K562 (cell line): ENCODE measurements around the gene RASD1. TPM values are rescaled to one million over a fixed set of nuclear protein-coding genes. Genes with fewer than 3 reads are reported as not detected.

Source experiments
- ATAC-seq: fragments of 200-7000 bp; cut with Tn5 transposase; 3 replicates; pipeline ENCODE4 v1.9.1; 2020; ENCODE audit warnings: moderate library complexity
- BruUV-seq: library from RNA; stranded (reverse); fragments of 400-500 nt; replicated peaks from 2 replicates; lab custom pipeline; 2021; lab: Mats Ljungman, UMichigan
- CTCF ChIA-PET: fragments of 300-600 bp; formaldehyde crosslinking; extraction: SDS; loops from one replicate; lab custom pipeline; 2021; ENCODE audit warnings: low intra/inter-chr PET ratio; lab: Yijun Ruan, JAX
- POLR2A ChIA-PET: fragments of 300-600, 350-650 bp; sonication (Branson Sonifier 250); formaldehyde crosslinking; extraction: SDS; loops from one replicate; lab custom pipeline; 2021; ENCODE audit warnings: antibody characterized with exemption, inconsistent platforms; lab: Yijun Ruan, JAX
- DNase-seq, 4 experiments: peaks; one replicate each; pipeline versions ENCODE4 v3.0.0 to v3.0.0-alpha.2; 2011 to 2018; ENCODE audit warnings: low spot score in 3 of 4, mixed read lengths in 3 of 4; ENCODE audit errors: extremely low read depth in 1 of 4
- FAIRE-seq: peaks from 2 replicates; lab custom pipeline; 2011; peaks lifted over from hg19 to GRCh38; lab: Jason Lieb, UNC
- H2AFZ ChIP-seq: 2 replicates; pipeline ENCODE4 v1.6.0; 2011; ENCODE audit warnings: low read depth, low read length, control low read depth, inconsistent platforms
- H3K27ac ChIP-seq: fragments of 200-600 bp; 3 replicates; pipeline ENCODE4 v1.8.0; 2011; ENCODE audit warnings: low read depth, mild to moderate bottlenecking, control low read depth, inconsistent platforms, low read length, moderate library complexity, mixed read lengths; ENCODE audit errors: extremely low read depth
- H3K27me3 ChIP-seq, 2 experiments: fragments of 300-600 bp in 1 of 2; 2 replicates in 1 of 2; 3 replicates in 1 of 2; pipeline versions ENCODE4 v1.6.0 to v1.8.0; 2011; ENCODE audit warnings: inconsistent platforms in 2 of 2, low read length in 2 of 2, mild to moderate bottlenecking in 1 of 2, mixed read lengths in 1 of 2, moderate library complexity in 1 of 2; ENCODE audit not compliant: control insufficient read depth in 2 of 2, insufficient read depth in 2 of 2
- H3K36me3 ChIP-seq: fragments of 300-600 bp; 3 replicates; pipeline ENCODE4 v1.8.0; 2011; ENCODE audit warnings: mild to moderate bottlenecking, low read length, inconsistent platforms; ENCODE audit not compliant: control insufficient read depth, insufficient read depth
- H3K4me1 ChIP-seq, 2 experiments: fragments of 200-600 bp in 1 of 2; replicated peaks in 1 of 2; 2 replicates in 1 of 2; 3 replicates in 1 of 2; pipeline versions ENCODE4 v1.5.1 to v1.8.0; 2011; ENCODE audit warnings: inconsistent platforms in 2 of 2, low read length in 2 of 2, mild to moderate bottlenecking in 1 of 2, mixed read lengths in 1 of 2, moderate library complexity in 1 of 2; ENCODE audit not compliant: control insufficient read depth in 2 of 2, insufficient read depth in 2 of 2
- H3K4me2 ChIP-seq: 2 replicates; pipeline ENCODE4 v1.6.1; 2011; ENCODE audit warnings: low read length, control low read depth, inconsistent platforms, mixed read lengths; ENCODE audit not compliant: insufficient read depth
- H3K4me3 ChIP-seq: fragments of 200-600 bp; sonication (generic), shearing (Covaris generic); 2 replicates; pipeline ENCODE4 v1.5.1; 2016; ENCODE audit warnings: control low read depth, inconsistent platforms
- H3K79me2 ChIP-seq: fragments of 200-600 bp; 3 replicates; pipeline ENCODE4 v1.8.0; 2011; ENCODE audit warnings: low read length, inconsistent platforms; ENCODE audit not compliant: control insufficient read depth, insufficient read depth
- H3K9ac ChIP-seq, 2 experiments: 2 replicates each; pipeline versions ENCODE4 v1.6.0 to v1.6.1; 2011; ENCODE audit warnings: low read depth in 2 of 2, low read length in 2 of 2, control low read depth in 1 of 2, inconsistent platforms in 1 of 2, mild to moderate bottlenecking in 1 of 2, mixed read lengths in 1 of 2; ENCODE audit not compliant: insufficient read depth in 1 of 2
- H3K9me1 ChIP-seq: one replicate; pipeline ENCODE4 v1.6.0; 2011; ENCODE audit warnings: inconsistent platforms, mild to moderate bottlenecking, low read length, moderate library complexity; ENCODE audit not compliant: control insufficient read depth, insufficient read depth
- H3K9me3 ChIP-seq: replicated peaks from 2 replicates; pipeline ENCODE4 v1.5.1; 2011; ENCODE audit warnings: low read depth, low read length, inconsistent platforms; ENCODE audit not compliant: control insufficient read depth, insufficient read depth
- H4K20me1 ChIP-seq: replicated peaks from 2 replicates; pipeline ENCODE4 v1.6.1; 2011; ENCODE audit warnings: low read length, inconsistent platforms, mixed read lengths; ENCODE audit not compliant: control insufficient read depth, insufficient read depth
- E2F6 ChIP-seq, 2 experiments: IDR thresholded peaks; 2 replicates each; pipeline ENCODE4 v1.6.1; 2011; ENCODE audit warnings: borderline replicate concordance in 1 of 2, control low read depth in 1 of 2, low read depth in 1 of 2, low read length in 1 of 2, mild to moderate bottlenecking in 1 of 2, mixed read lengths in 1 of 2, moderate library complexity in 1 of 2; ENCODE audit not compliant: insufficient read depth in 1 of 2, insufficient read length in 1 of 2, poor library complexity in 1 of 2, severe bottlenecking in 1 of 2; ENCODE audit errors: extremely low read depth in 1 of 2
- MCM2 ChIP-seq: fragments of 450-650 bp; IDR thresholded peaks from 2 replicates; pipeline ENCODE4 v1.6.1; 2017; ENCODE audit warnings: low read depth, mild to moderate bottlenecking
- PHF20 ChIP-seq: fragments of 450-650 bp; IDR thresholded peaks from 2 replicates; pipeline ENCODE4 v1.6.1; 2018; ENCODE audit not compliant: partially characterized antibody
- POLR2H ChIP-seq: IDR thresholded peaks from 2 replicates; pipeline ENCODE4 v1.6.1; 2016; ENCODE audit warnings: missing genetic modification characterization, low read depth, mild to moderate bottlenecking, control low read depth, missing compliant biosample characterization, moderate library complexity
- SP2 ChIP-seq: IDR thresholded peaks from 2 replicates; pipeline ENCODE4 v1.6.1; 2011; ENCODE audit warnings: mild to moderate bottlenecking, low read depth, low read length, moderate library complexity; ENCODE audit not compliant: poor library complexity, severe bottlenecking; ENCODE audit errors: extremely low read depth
- TSC22D4 ChIP-seq: fragments of 450-650 bp; IDR thresholded peaks from 2 replicates; pipeline ENCODE4 v1.6.1; 2016; ENCODE audit warnings: missing genetic modification characterization, missing biosample characterization, control low read depth
- ZEB2 ChIP-seq: fragments of 450-650 bp; IDR thresholded peaks from 2 replicates; pipeline ENCODE4 v1.6.1; 2016
- ZFPM2 ChIP-seq: fragments of 250-450 bp; sonication (Bioruptor Pico); IDR thresholded peaks from 2 replicates; pipeline ENCODE4 v1.5.1; 2022; ENCODE audit warnings: mild to moderate bottlenecking
- ZNF224 ChIP-seq: sonication (generic); formaldehyde crosslinking; IDR thresholded peaks from 2 replicates; pipeline ENCODE4 v1.8.0; 2022; ENCODE audit warnings: mild to moderate bottlenecking, missing genetic modification reagents
- ZNF263 ChIP-seq: sonication (generic); formaldehyde crosslinking; IDR thresholded peaks from 2 replicates; pipeline ENCODE4 v1.8.0; 2022; ENCODE audit warnings: mild to moderate bottlenecking, missing genetic modification reagents, borderline replicate concordance
- ZNF384 ChIP-seq: IDR thresholded peaks from 2 replicates; pipeline ENCODE4 v1.6.1; 2012; ENCODE audit warnings: low read depth, low read length, improper control_type of control experiment
- ZNF655 ChIP-seq: fragments of 250-450 bp; sonication (Bioruptor Pico); IDR thresholded peaks from 2 replicates; pipeline ENCODE4 v1.5.0; 2021
- WGBS: fragments of 100-300 bp; shearing (Covaris generic); methylation state at CpG from one replicate; pipeline ENCODE4 v1.1.6; 2016; ENCODE audit warnings: low coverage, mixed read lengths; ENCODE audit not compliant: insufficient coverage; ENCODE audit errors: missing lambda C conversion rate; 5-methylcytosine and 5-hydroxymethylcytosine counted together
- in situ Hi-C: fragments of 300-500 bp; cut with MboI; formaldehyde crosslinking; loops from 4 replicates; pipeline ENCODE4 v1.15.0; 2018; ENCODE audit warnings: inconsistent platforms, mixed read lengths
- intact Hi-C: fragments of 100-400 bp; cut with micrococcal nuclease; formaldehyde crosslinking; loops from 2 replicates; pipeline ENCODE4 v1.14.2; 2022
- polyA plus RNA-seq, 8 experiments: library from polyadenylated mRNA; depleted of rRNA in 4 of 8; stranded (reverse) in 5 of 8; unstranded in 3 of 8; fragments of >200 nt; fragmentation: Nextera tagmentation in 2 of 8; fragmentation: Illumina TruSeq in 1 of 8; extraction: Ambion mirVana in 2 of 8; extraction: Trizol in 1 of 8; gene quantifications; 2 replicates each; pipeline versions ENCODE4 v1.2.1 to v1.2.3, GENCODE V29; 2011 to 2014; ENCODE audit warnings: inconsistent platforms in 1 of 8, missing spikeins in 1 of 8
- total RNA-seq, 7 experiments: library from RNA; depleted of rRNA in 6 of 7; stranded (reverse); fragments of >200 nt in 6 of 7; fragmentation: Illumina TruSeq in 2 of 7; extraction: Trizol in 2 of 7; gene quantifications; 2 replicates each; pipeline versions ENCODE4 v1.2.1 to v1.2.3, GENCODE V29; 2011 to 2021; ENCODE audit warnings: low replicate concordance in 1 of 7

RASD1 gene
- total and polyA plus RNA-seq, 9 of the 15 experiments (the other 6 are each of a cell fraction or from before 2014, with no cell fraction given): 0.11 TPM; not detected in 8

- Histone ChIP-seq H3K27ac (no peak overlapping the region), H3K36me3 (no peaks in the 10 kb centered on the region), H3K4me3 (no peak overlapping the region), H3K4me2 (no peak overlapping the region), H3K9me3 (no peaks in the 10 kb centered on the region), H3K79me2 (no peaks in the 10 kb centered on the region), H3K4me1 (peaks cover 0 to 7% of the 10 kb centered on the region in 2 experiments; a peak in 2 of 5 replicates), H3K27me3 (no peaks in the 10 kb centered on the region), H4K20me1 (no peaks in the 10 kb centered on the region), H3K9ac (peak overlapping the region in 1 of 2 experiments; percentile 45; a peak in 2 of 4 replicates), H2AFZ (no peak overlapping the region), H3K9me1 (no peaks in the 10 kb centered on the region)
- no TSS peak for BruUV-seq
- ATAC-seq (no peak), DNase-seq (no peak)
- CTCF ChIA-PET: no interaction called here
- intact Hi-C loops: no loop called here
- in situ Hi-C loops: no loop called here
- WGBS: 52% methylated on average over 6 of the region's 14 CpGs
- peak; percentile 7; the same call in 1 of the 2 replicates for TF ChIP-seq ZNF263 (CRISPR knock-in tag)
- TF ChIP-seq ZNF224: no peak
- TF ChIP-seq, all 486 proteins: peak for 1
- POLR2A ChIA-PET: interaction anchor here (0.5 to 1.0 kb wide), 3 partner anchors 14 to 33 kb away, joined by 3 to 5 read pairs (median 3); no protein-coding TSS in a partner anchor
- no peak for FAIRE-seq
These were observed 27.0 kb upstream of the RASD1 start for GRCh38 chr17:17523001-17523730.

- Histone ChIP-seq H3K79me2 (no peaks in the 10 kb centered on the region), H3K27me3 (no peaks in the 10 kb centered on the region), H3K4me2 (no peak overlapping the region), H3K9me1 (no peaks in the 10 kb centered on the region), H2AFZ (no peak overlapping the region), H4K20me1 (no peaks in the 10 kb centered on the region), H3K4me3 (no peak overlapping the region), H3K27ac (no peak overlapping the region), H3K4me1 (peaks cover 0 to 10% of the 10 kb centered on the region in 2 experiments; a peak in 2 of 5 replicates), H3K36me3 (no peaks in the 10 kb centered on the region), H3K9ac (no peak overlapping the region), H3K9me3 (no peaks in the 10 kb centered on the region)
- no TSS peak for BruUV-seq
- WGBS: 64% methylated on average over 11 of the region's 22 CpGs
- ChIA-PET CTCF (no interaction called here), POLR2A (interaction anchor here (1.2 kb wide), 1 partner anchor 24 kb away, joined by 3 read pairs; no protein-coding TSS in a partner anchor)
- FAIRE-seq: no peak
- in situ Hi-C loops (no loop called here), intact Hi-C loops (no loop called here)
- no peak for DNase-seq
- no peak for ATAC-seq
- TF ChIP-seq MCM2: no peak
- TF ChIP-seq ZNF655 (CRISPR knock-in tag): no peak
- TF ChIP-seq ZNF384: no peak
- TF ChIP-seq PHF20: no peak
- TF ChIP-seq SP2: no peak
- no peak for TF ChIP-seq E2F6 (IDR thresholded peaks at IDR 0.05; ENCODE audit: borderline replicate concordance in 1 of 2, extremely low read depth in 1 of 2, insufficient read depth in 1 of 2, insufficient read length in 1 of 2, low read depth in 1 of 2, low read length in 1 of 2, poor library complexity in 1 of 2, severe bottlenecking in 1 of 2)
- no peak for TF ChIP-seq TSC22D4 (tag)
- TF ChIP-seq ZFPM2 (CRISPR knock-in tag): no peak
- TF ChIP-seq POLR2H (tag): no peak
- TF ChIP-seq ZEB2: no peak
These were observed 24.5 kb upstream of the RASD1 start for GRCh38 chr17:17520599-17521232.
